IMR-90 (cell line): ENCODE results near the gene BCAS1. TPM values are rescaled to one million over a fixed set of nuclear protein-coding genes. Genes with fewer than 3 reads are reported as not detected.

Experiments used
- ATAC-seq: fragments of 200-7000 bp; cut with Tn5 transposase; 2 replicates; pipeline ENCODE4 v1.9.1; 2020; ENCODE audit warnings: low read depth, mild to moderate bottlenecking, moderate library complexity
- BruUV-seq: library from RNA; stranded (reverse); fragments of 400-500 nt; replicated peaks from 2 replicates; lab custom pipeline; 2021; lab: Mats Ljungman, UMichigan
- CTCF ChIA-PET: fragments of 300-600 bp; formaldehyde crosslinking; extraction: SDS; loops from one replicate; lab custom pipeline; 2021; ENCODE audit warnings: antibody characterized with exemption; lab: Yijun Ruan, JAX
- POLR2A ChIA-PET: fragments of 300-600 bp; sonication (Branson Sonifier 250); formaldehyde crosslinking; loops from one replicate; lab custom pipeline; 2022; ENCODE audit warnings: antibody characterized with exemption; ENCODE audit not compliant: unreplicated experiment; lab: Charles Lee
- DNase-seq: peaks from one replicate; pipeline ENCODE4 v3.0.0; 2013
- H2AFZ ChIP-seq: replicated peaks from 2 replicates; pipeline ENCODE3; 2013; ENCODE audit warnings: low read length, mild to moderate bottlenecking; ENCODE audit not compliant: poor library complexity
- H2AK5ac ChIP-seq: 2 replicates; pipeline ENCODE4 v1.6.1; 2013; ENCODE audit warnings: low read depth, low read length, inconsistent platforms
- H2AK9ac ChIP-seq: replicated peaks from 2 replicates; pipeline ENCODE3; 2013; ENCODE audit warnings: mild to moderate bottlenecking, low read depth, low read length, moderate library complexity; ENCODE audit not compliant: poor library complexity
- H2BK120ac ChIP-seq: 2 replicates; pipeline ENCODE4 v1.6.1; 2013; ENCODE audit warnings: low read depth, low read length, inconsistent platforms
- H2BK15ac ChIP-seq: 3 replicates; pipeline ENCODE4 v1.6.1; 2013; ENCODE audit warnings: low read depth, low read length, inconsistent platforms
- H2BK20ac ChIP-seq: 2 replicates; pipeline ENCODE4 v1.6.1; 2013; ENCODE audit warnings: low read depth, mild to moderate bottlenecking, inconsistent platforms, low read length, moderate library complexity
- H2BK5ac ChIP-seq: 2 replicates; pipeline ENCODE4 v1.6.1; 2013; ENCODE audit warnings: mild to moderate bottlenecking, low read depth, low read length, inconsistent platforms; ENCODE audit not compliant: poor library complexity, severe bottlenecking
- H3K14ac ChIP-seq: replicated peaks from 2 replicates; pipeline ENCODE4 v1.6.1; 2013; ENCODE audit warnings: low read depth, low read length, inconsistent platforms
- H3K18ac ChIP-seq: 2 replicates; pipeline ENCODE4 v1.6.1; 2013; ENCODE audit warnings: low read depth, low read length, control low read depth
- H3K23ac ChIP-seq: 2 replicates; pipeline ENCODE4 v1.6.1; 2013; ENCODE audit warnings: low read depth, low read length, inconsistent platforms
- H3K27ac ChIP-seq: 2 replicates; pipeline ENCODE4 v1.5.1; 2013; ENCODE audit warnings: mild to moderate bottlenecking, control low read depth, low read length; ENCODE audit not compliant: insufficient read depth
- H3K27me3 ChIP-seq: 2 replicates; pipeline ENCODE4 v1.6.1; 2013; ENCODE audit warnings: low read length; ENCODE audit not compliant: control insufficient read depth, insufficient read depth
- H3K36me3 ChIP-seq: 2 replicates; pipeline ENCODE4 v1.6.1; 2013; ENCODE audit warnings: low read length, mixed read lengths; ENCODE audit not compliant: control insufficient read depth, insufficient read depth
- H3K4ac ChIP-seq: 2 replicates; pipeline ENCODE4 v1.6.1; 2013; ENCODE audit warnings: low read depth, low read length, inconsistent platforms
- H3K4me1 ChIP-seq: 2 replicates; pipeline ENCODE4 v1.6.1; 2013; ENCODE audit warnings: low read length, mixed read lengths; ENCODE audit not compliant: control insufficient read depth, insufficient read depth
- H3K4me2 ChIP-seq: 2 replicates; pipeline ENCODE4 v1.6.1; 2013; ENCODE audit warnings: low read depth, mild to moderate bottlenecking, control low read depth, low read length, moderate library complexity
- H3K4me3 ChIP-seq: 2 replicates; pipeline ENCODE4 v1.5.1; 2013; ENCODE audit warnings: low read depth, mild to moderate bottlenecking, control low read depth, low read length, moderate library complexity; ENCODE audit not compliant: insufficient read depth
- H3K56ac ChIP-seq: 2 replicates; pipeline ENCODE4 v1.6.1; 2013; ENCODE audit warnings: low read length, inconsistent platforms; ENCODE audit not compliant: insufficient read depth; ENCODE audit errors: extremely low read depth
- H3K79me1 ChIP-seq, 2 experiments: 2 replicates each; pipeline ENCODE4 v1.6.1; 2013; ENCODE audit warnings: low read length in 2 of 2, inconsistent platforms in 1 of 2, low read depth in 1 of 2
- H3K9ac ChIP-seq: 2 replicates; pipeline ENCODE4 v1.6.1; 2013; ENCODE audit warnings: low read depth, low read length, control low read depth
- H3K9me1 ChIP-seq: 2 replicates; pipeline ENCODE4 v1.6.1; 2013; ENCODE audit warnings: low read length, inconsistent platforms; ENCODE audit not compliant: insufficient read depth
- H3K9me3 ChIP-seq: 2 replicates; pipeline ENCODE4 v1.6.1; 2013; ENCODE audit warnings: low read length; ENCODE audit not compliant: control insufficient read depth, insufficient read depth
- H4K20me1 ChIP-seq: 2 replicates; pipeline ENCODE4 v1.6.1; 2013; ENCODE audit warnings: low read length, inconsistent platforms; ENCODE audit not compliant: insufficient read depth
- H4K5ac ChIP-seq: 2 replicates; pipeline ENCODE4 v1.6.1; 2013; ENCODE audit warnings: mild to moderate bottlenecking, low read depth, low read length, control low read depth
- H4K8ac ChIP-seq, 2 experiments: 2 replicates each; pipeline ENCODE4 v1.6.1; 2013; ENCODE audit warnings: low read depth in 2 of 2, low read length in 2 of 2, control low read depth in 1 of 2, inconsistent platforms in 1 of 2
- H4K91ac ChIP-seq: 2 replicates; pipeline ENCODE4 v1.6.1; 2013; ENCODE audit warnings: low read depth, low read length, inconsistent platforms; ENCODE audit not compliant: insufficient read depth
- BHLHE40 ChIP-seq: fragments of 150-350 bp; IDR thresholded peaks from 2 replicates; pipeline ENCODE4 v1.6.1; 2016; ENCODE audit warnings: mild to moderate bottlenecking, low read depth, low read length
- CEBPB ChIP-seq: IDR thresholded peaks from 2 replicates; pipeline ENCODE4 v1.6.1; 2012; ENCODE audit warnings: low read depth, low read length, improper control_type of control experiment
- CTCF ChIP-seq: conservative IDR thresholded peaks from 2 replicates; pipeline ENCODE4 v1.5.1; 2012; ENCODE audit warnings: mild to moderate bottlenecking, low read depth, low read length, improper control_type of control experiment
- FOS ChIP-seq: fragments of 150-350 bp; IDR thresholded peaks from 2 replicates; pipeline ENCODE4 v1.6.1; 2016; ENCODE audit warnings: low read depth, low read length
- MAZ ChIP-seq: IDR thresholded peaks from 2 replicates; pipeline ENCODE4 v1.6.1; 2012; ENCODE audit warnings: low read depth, mild to moderate bottlenecking, low read length, improper control_type of control experiment, moderate library complexity, borderline replicate concordance
- MXI1 ChIP-seq: IDR thresholded peaks from 2 replicates; pipeline ENCODE4 v1.6.1; 2012; ENCODE audit warnings: low read depth, mild to moderate bottlenecking, low read length, moderate library complexity, borderline replicate concordance
- NFE2L2 ChIP-seq: fragments of 150-350 bp; IDR thresholded peaks from 2 replicates; pipeline ENCODE4 v1.6.1; 2016; ENCODE audit warnings: low read depth, mild to moderate bottlenecking, low read length
- POLR2A ChIP-seq: IDR thresholded peaks from 2 replicates; pipeline ENCODE4 v1.6.1; 2012; ENCODE audit warnings: mild to moderate bottlenecking, low read depth, low read length
- RAD21 ChIP-seq: IDR thresholded peaks from 2 replicates; pipeline ENCODE4 v1.6.1; 2012; ENCODE audit warnings: low read length, improper control_type of control experiment
- RCOR1 ChIP-seq: IDR thresholded peaks from 2 replicates; pipeline ENCODE4 v1.6.1; 2012; ENCODE audit warnings: mild to moderate bottlenecking, low read length, improper control_type of control experiment; ENCODE audit not compliant: insufficient replicate concordance
- RFX5 ChIP-seq: IDR thresholded peaks from 2 replicates; pipeline ENCODE4 v1.8.0; 2012; ENCODE audit warnings: low read depth, mild to moderate bottlenecking, low read length, moderate library complexity
- USF2 ChIP-seq: fragments of 150-350 bp; IDR thresholded peaks from 2 replicates; pipeline ENCODE4 v1.6.1; 2017; ENCODE audit warnings: mild to moderate bottlenecking, antibody characterized with exemption, low read length, low read depth
- WGBS, 2 experiments: methylation state at CpG; one replicate each; pipeline versions ENCODE4 v1.1.5 to v1.1.7; 2013; ENCODE audit warnings: missing lambda C conversion rate in 2 of 2; ENCODE audit not compliant: insufficient read length in 1 of 2; ENCODE audit errors: extremely low coverage in 2 of 2; 5-methylcytosine and 5-hydroxymethylcytosine counted together
- dilution Hi-C: fragments of 300-500 bp; cut with HindIII; formaldehyde crosslinking; loops from one replicate; pipeline ENCODE4 v1.14.3; 2018; ENCODE audit warnings: low sequenced_read_pairs; ENCODE audit not compliant: unreplicated experiment
- in situ Hi-C: fragments of 300-500 bp; cut with MboI; formaldehyde crosslinking; loops from 3 replicates; pipeline ENCODE4 v1.14.3; 2019; ENCODE audit warnings: low sequenced_read_pairs, inconsistent platforms, mixed read lengths
- intact Hi-C: fragments of 100-400 bp; cut with micrococcal nuclease; formaldehyde crosslinking; loops from 2 replicates; pipeline ENCODE4 v1.10.0; 2022
- polyA plus RNA-seq, 3 experiments: library from polyadenylated mRNA; depleted of rRNA; stranded (reverse); fragments of >200 nt; gene quantifications; 2 replicates each; pipeline ENCODE4 v1.2.3, GENCODE V29; 2012; ENCODE audit warnings: low replicate concordance in 1 of 3
- total RNA-seq: library from RNA; depleted of rRNA; stranded (reverse); fragments of >200 nt; gene quantifications from 2 replicates; pipeline ENCODE4 v1.2.3, GENCODE V29; 2012
- TF ChIP-seq, protein P1 (sequence below): fragments of 150-350 bp; IDR thresholded peaks from 2 replicates; pipeline ENCODE4 v1.6.1; 2016; ENCODE audit warnings: low read depth, mild to moderate bottlenecking, low read length, moderate library complexity, borderline replicate concordance

The BCAS1 gene
- total and polyA plus RNA-seq, 2 of the 4 experiments (the other 2 are of a cell fraction): under 0.01 TPM; not detected in 1

- TF ChIP-seq CTCF (no peak), RFX5 (no peak), MXI1 (no peak), USF2 (no peak), CEBPB (no peak), POLR2A (no peak), MAZ (no peak), FOS (no peak), NFE2L2 (no peak), BHLHE40 (no peak), RCOR1 (no peak), RAD21 (no peak)
- TF ChIP-seq, protein P1, sequence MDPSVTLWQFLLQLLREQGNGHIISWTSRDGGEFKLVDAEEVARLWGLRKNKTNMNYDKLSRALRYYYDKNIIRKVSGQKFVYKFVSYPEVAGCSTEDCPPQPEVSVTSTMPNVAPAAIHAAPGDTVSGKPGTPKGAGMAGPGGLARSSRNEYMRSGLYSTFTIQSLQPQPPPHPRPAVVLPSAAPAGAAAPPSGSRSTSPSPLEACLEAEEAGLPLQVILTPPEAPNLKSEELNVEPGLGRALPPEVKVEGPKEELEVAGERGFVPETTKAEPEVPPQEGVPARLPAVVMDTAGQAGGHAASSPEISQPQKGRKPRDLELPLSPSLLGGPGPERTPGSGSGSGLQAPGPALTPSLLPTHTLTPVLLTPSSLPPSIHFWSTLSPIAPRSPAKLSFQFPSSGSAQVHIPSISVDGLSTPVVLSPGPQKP: no peak
- Histone ChIP-seq H3K18ac (no peak overlapping the region), H4K91ac (no peak overlapping the region), H2AFZ (no peak overlapping the region), H2AK5ac (no peak overlapping the region), H3K4ac (no peak overlapping the region), H2BK5ac (no peak overlapping the region), H3K9ac (no peak overlapping the region), H3K23ac (no peak overlapping the region), H3K14ac (no peak overlapping the region), H2BK15ac (no peak overlapping the region), H4K5ac (no peak overlapping the region), H2BK120ac (no peak overlapping the region), H3K36me3 (no peaks in the 10 kb centered on the region), H3K9me1 (no peaks in the 10 kb centered on the region), H3K9me3 (no peaks in the 10 kb centered on the region), H3K27ac (no peak overlapping the region), H3K4me1 (no peaks in the 10 kb centered on the region), H4K8ac (no peak overlapping the region), H3K56ac (no peak overlapping the region), H3K4me2 (no peak overlapping the region), H4K20me1 (no peaks in the 10 kb centered on the region), H3K27me3 (peaks cover 3% of the 10 kb centered on the region), H3K79me1 (no peaks in the 10 kb centered on the region), H2AK9ac (peak overlapping the region; percentile 58), H2BK20ac (no peak overlapping the region), H3K4me3 (no peak overlapping the region)
- ChIA-PET CTCF (no interaction called here), POLR2A (no interaction called here)
- ATAC-seq (no peak), DNase-seq (no peak)
- in situ Hi-C loops: no loop called here
- dilution Hi-C loops: no loop called here
- 50% methylated on average over 13 of the region's 22 CpGs; no CpG with 5 or more reads in 1 of the 2 experiments for WGBS, 2 experiments
- BruUV-seq: no TSS peak
- intact Hi-C loops: no loop called here
Observed at GRCh38 chr20:54028276-54029011, 42.0 kb downstream of the BCAS1 start.
